Stomach (tissue), 9 donors: Measurements from ENCODE around the gene RBM7. TPM values are rescaled to one million over a fixed set of nuclear protein-coding genes. Genes with fewer than 3 reads are reported as not detected.

Experiments used
- DNase-seq, 2 donors: peaks; one replicate each; pipeline versions ENCODE4 v3.0.0 to v3.0.0-alpha.2; 2013 to 2019
- H3K27ac ChIP-seq, 5 donors: fragments of 200-600 bp in 4 of 5; sonication (generic) in 4 of 5; one replicate each; pipeline ENCODE4 v1.5.1; 2013 to 2019; ENCODE audit warnings: mild to moderate bottlenecking in 1 of 5, moderate library complexity in 1 of 5
- H3K27me3 ChIP-seq, 3 donors: fragments of 200-600 bp; sonication (generic); one replicate each; pipeline ENCODE4 v1.5.1; 2017 to 2019; ENCODE audit warnings: mixed run types in 1 of 3
- H3K36me3 ChIP-seq, 4 donors: fragments of 200-600 bp; sonication (generic); 1 replicate in 3 of 4; 2 replicates in 1 of 4; pipeline ENCODE4 v1.5.1; 2016 to 2019
- H3K4me1 ChIP-seq, 4 donors: fragments of 200-600 bp; sonication (generic); one replicate each; pipeline ENCODE4 v1.5.1; 2016 to 2019
- H3K4me3 ChIP-seq, 4 donors: fragments of 200-600 bp; sonication (generic) in 3 of 4; one replicate each; pipeline ENCODE4 v1.5.1; 2016 to 2019; ENCODE audit warnings: mild to moderate bottlenecking in 1 of 4
- H3K9me3 ChIP-seq, 4 donors: fragments of 200-600 bp; sonication (generic); one replicate each; pipeline ENCODE4 v1.5.1; 2016 to 2019
- EP300 ChIP-seq: sonication (generic); formaldehyde crosslinking; IDR thresholded peaks from one replicate; pipeline ENCODE4 v1.6.1; 2017; ENCODE audit warnings: antibody characterized with exemption
- POLR2A ChIP-seq, 4 donors: fragments of 450-650 bp; IDR thresholded peaks; one replicate each; pipeline ENCODE4 v1.6.1; 2016; ENCODE audit warnings: antibody characterized with exemption in 4 of 4, control low read depth in 2 of 4, mild to moderate bottlenecking in 1 of 4, moderate library complexity in 1 of 4
- POLR2AphosphoS5 ChIP-seq, 3 donors: sonication (generic); formaldehyde crosslinking; IDR thresholded peaks; one replicate each; pipeline ENCODE4 v1.6.1; 2016; ENCODE audit warnings: antibody characterized with exemption in 3 of 3
- WGBS, 5 donors: extraction: QIAGEN DNeasy Blood & Tissue Kit in 3 of 5; methylation state at CpG; one replicate each; pipeline versions ENCODE4 v1.1.5 to v1.1.7; 2013 to 2018; 5-methylcytosine and 5-hydroxymethylcytosine counted together
- intact Hi-C: fragments of 100-400 bp; cut with DNase I; formaldehyde crosslinking; loops from one replicate; pipeline ENCODE4 v1.15.1; 2023; ENCODE audit warnings: low total_unique reads
- polyA plus RNA-seq, 3 donors: library from polyadenylated mRNA; stranded (reverse); fragments of 200-250 nt; gene quantifications; one replicate each; pipeline ENCODE4 v1.2.3, GENCODE V29; 2013
- total RNA-seq, 5 donors: library from RNA; depleted of rRNA; stranded (reverse); fragments of >200 nt; gene quantifications; one replicate each; pipeline versions ENCODE4 v1.1.0 to v1.2.3, GENCODE V29; 2014 to 2016
- TF ChIP-seq, protein P1 (sequence below), 7 experiments: fragments of 450-650 bp in 4 of 7; fragments of 200-600 bp in 3 of 7; sonication (generic) in 3 of 7; IDR thresholded peaks; one replicate each; pipeline ENCODE4 v1.5.1; 2016 to 2019; ENCODE audit warnings: antibody characterized with exemption in 7 of 7, control low read depth in 2 of 7, mild to moderate bottlenecking in 1 of 7
- donor health status: healthy with polysubstance abuse.
- donor health status: Bipolar disorder and iron deficiency.
- donor health status: healthy.

The RBM7 gene
- total and polyA plus RNA-seq, 8 donors: 4.8 to 41.5 (median 17.4) TPM

DNA sequence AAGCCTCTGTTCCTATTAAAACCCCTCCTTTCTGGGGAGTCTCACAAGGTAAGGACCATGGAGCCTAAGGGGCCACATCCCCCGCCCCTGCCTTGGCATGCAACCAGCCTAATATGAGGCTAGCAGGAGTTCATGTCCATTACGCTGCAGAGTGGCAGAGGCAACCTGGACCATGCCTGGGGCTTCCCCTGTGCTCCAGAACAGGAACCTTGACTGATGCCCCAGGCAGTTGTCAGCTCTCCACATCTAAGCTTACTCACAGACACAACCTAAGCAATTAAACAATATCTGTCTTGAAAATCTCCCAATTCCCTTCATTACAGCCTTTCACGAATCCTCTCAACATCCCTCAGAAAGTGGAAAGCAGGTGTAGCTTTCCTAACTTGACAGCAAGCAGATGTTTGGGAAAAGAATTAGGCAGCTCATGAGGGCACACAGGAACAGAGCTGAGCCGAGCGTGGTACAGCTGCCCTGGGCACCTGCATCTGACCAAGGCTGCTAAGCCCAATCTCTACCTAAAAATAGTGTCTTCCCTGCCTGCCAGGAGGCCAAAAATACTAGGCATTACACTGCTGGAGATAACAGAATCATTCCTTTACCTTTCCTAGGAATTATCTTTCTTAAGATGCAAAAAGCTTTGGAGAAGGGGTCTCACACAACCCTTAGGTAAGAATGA is 20.9 kb upstream of the RBM7 start:
- Histone ChIP-seq H3K4me3 (no peak overlapping the region), H3K4me1 (no peaks in the 10 kb centered on the region), H3K27me3 (peaks cover 0 to 9% (median 0%) of the 10 kb centered on the region in 3 donors), H3K36me3 (no peaks in the 10 kb centered on the region), H3K27ac (no peak overlapping the region), H3K9me3 (no peaks in the 10 kb centered on the region)
- intact Hi-C loops: no loop called here
- 75 to 86% (median 85%) methylated on average over 5 of the region's 5 CpGs for WGBS, 5 donors
- TF ChIP-seq POLR2AphosphoS5 (IDR thresholded peaks at IDR 0.05): no peak
- TF ChIP-seq, protein P1, sequence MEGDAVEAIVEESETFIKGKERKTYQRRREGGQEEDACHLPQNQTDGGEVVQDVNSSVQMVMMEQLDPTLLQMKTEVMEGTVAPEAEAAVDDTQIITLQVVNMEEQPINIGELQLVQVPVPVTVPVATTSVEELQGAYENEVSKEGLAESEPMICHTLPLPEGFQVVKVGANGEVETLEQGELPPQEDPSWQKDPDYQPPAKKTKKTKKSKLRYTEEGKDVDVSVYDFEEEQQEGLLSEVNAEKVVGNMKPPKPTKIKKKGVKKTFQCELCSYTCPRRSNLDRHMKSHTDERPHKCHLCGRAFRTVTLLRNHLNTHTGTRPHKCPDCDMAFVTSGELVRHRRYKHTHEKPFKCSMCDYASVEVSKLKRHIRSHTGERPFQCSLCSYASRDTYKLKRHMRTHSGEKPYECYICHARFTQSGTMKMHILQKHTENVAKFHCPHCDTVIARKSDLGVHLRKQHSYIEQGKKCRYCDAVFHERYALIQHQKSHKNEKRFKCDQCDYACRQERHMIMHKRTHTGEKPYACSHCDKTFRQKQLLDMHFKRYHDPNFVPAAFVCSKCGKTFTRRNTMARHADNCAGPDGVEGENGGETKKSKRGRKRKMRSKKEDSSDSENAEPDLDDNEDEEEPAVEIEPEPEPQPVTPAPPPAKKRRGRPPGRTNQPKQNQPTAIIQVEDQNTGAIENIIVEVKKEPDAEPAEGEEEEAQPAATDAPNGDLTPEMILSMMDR (IDR thresholded peaks at IDR 0.05): no peak
- no peak for TF ChIP-seq EP300
- TF ChIP-seq POLR2A (IDR thresholded peaks at IDR 0.05): no peak
- DNase-seq: no peak

DNA sequence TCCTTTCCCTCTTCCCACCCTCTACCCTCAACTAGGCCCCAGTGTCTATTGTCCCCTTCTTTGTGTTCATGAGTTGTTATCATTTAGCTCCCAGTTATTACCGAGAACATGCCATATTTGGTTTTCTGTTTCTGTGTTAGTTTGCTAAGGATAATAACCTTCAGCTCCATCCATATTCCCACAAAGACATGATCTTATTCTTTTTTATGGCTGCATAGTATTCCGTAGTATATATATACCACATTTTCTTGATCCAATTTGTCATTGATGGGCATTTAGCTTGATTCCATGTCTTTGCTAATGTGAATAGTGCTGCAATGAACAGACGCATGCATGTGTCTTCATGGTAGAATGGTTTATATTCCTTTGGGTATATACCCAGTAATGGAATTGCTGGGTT is 18.0 kb upstream of the RBM7 start:
- Histone ChIP-seq H3K27me3 (peaks cover 0 to 9% (median 0%) of the 10 kb centered on the region in 3 donors), H3K27ac (no peak overlapping the region), H3K9me3 (no peaks in the 10 kb centered on the region), H3K4me3 (no peak overlapping the region), H3K36me3 (no peaks in the 10 kb centered on the region), H3K4me1 (no peaks in the 10 kb centered on the region)
- intact Hi-C loops: no loop called here
- no peak for DNase-seq
- WGBS, 5 donors: 63 to 95% (median 81%) methylated on average over 3 of the region's 3 CpGs
- TF ChIP-seq EP300 (no peak), POLR2A (IDR thresholded peaks at IDR 0.05) (no peak), POLR2AphosphoS5 (IDR thresholded peaks at IDR 0.05) (no peak)
- TF ChIP-seq, protein P1 (IDR thresholded peaks at IDR 0.05): no peak

DNA sequence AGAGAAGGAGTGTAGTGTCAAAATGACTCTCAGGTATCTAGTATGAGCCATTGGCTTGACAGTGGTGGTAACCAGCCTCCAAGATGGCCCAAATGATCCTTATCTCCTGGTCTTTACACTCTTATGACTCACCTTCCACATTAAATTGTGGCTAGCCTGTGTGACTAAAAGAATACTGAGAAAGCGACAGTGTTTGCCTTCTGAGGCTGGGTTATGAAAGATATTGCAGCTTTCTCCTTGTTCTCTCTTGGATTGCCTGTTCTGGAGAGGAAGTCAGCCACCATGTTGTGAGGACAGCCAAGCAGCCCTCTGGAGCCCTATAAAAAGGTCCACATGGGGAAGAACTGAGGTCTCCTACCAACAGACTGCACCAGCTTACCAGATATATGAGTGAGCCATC is 16.0 kb upstream of the RBM7 start:
- H3K4me1 ChIP-seq: no peaks in the 10 kb centered on the region
- H3K36me3 ChIP-seq: no peaks in the 10 kb centered on the region
- intact Hi-C loops: no loop called here
- H3K27ac ChIP-seq: no peak overlapping the region
- no peak for DNase-seq
- H3K27me3 ChIP-seq: peaks cover 0 to 5% (median 0%) of the 10 kb centered on the region in 3 donors
- 82 to 96% (median 95%) methylated on average over 1 of the region's 1 CpG for WGBS, 5 donors
- no peaks in the 10 kb centered on the region for H3K9me3 ChIP-seq
- TF ChIP-seq, protein P1 (IDR thresholded peaks at IDR 0.05): no peak
- TF ChIP-seq EP300: no peak
- no peak for TF ChIP-seq POLR2A (IDR thresholded peaks at IDR 0.05)
- no peak for TF ChIP-seq POLR2AphosphoS5 (IDR thresholded peaks at IDR 0.05)
- H3K4me3 ChIP-seq: no peak overlapping the region

DNA sequence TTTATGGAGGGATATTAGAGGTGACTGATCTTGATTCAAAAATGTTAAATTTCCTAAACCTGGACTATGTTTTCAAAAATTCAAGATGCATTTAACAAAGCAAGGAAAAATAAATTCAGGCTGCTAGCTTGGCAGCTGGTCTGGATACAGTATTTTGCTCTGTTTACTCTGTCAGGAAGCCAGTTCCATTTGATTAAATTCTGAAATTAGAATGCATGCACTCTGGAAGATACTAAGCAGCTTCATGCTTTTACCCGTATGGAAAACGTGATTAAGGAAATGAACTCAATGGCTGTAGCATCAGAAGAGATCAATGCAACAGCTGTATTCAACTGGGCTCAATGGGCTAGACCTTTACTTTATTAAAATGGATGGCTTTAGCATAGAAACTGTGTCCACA is 14.3 kb upstream of the RBM7 start:
- TF ChIP-seq POLR2AphosphoS5 (IDR thresholded peaks at IDR 0.05) (no peak), POLR2A (IDR thresholded peaks at IDR 0.05) (no peak), EP300 (no peak)
- TF ChIP-seq, protein P1 (IDR thresholded peaks at IDR 0.05): no peak
- intact Hi-C loops: no loop called here

More for the DNA sequence above, 14.3 kb upstream of the RBM7 start:
- H3K36me3 ChIP-seq: no peaks in the 10 kb centered on the region
- no peaks in the 10 kb centered on the region for H3K4me1 ChIP-seq
- no peak overlapping the region for H3K4me3 ChIP-seq
- no peaks in the 10 kb centered on the region for H3K9me3 ChIP-seq
- peak in 1 of 2 donors; percentile 17 for DNase-seq
- no peak overlapping the region for H3K27ac ChIP-seq
- WGBS, 5 donors: 18 to 51% (median 21%) methylated on average over 2 of the region's 2 CpGs
- peaks cover 0 to 4% (median 0%) of the 10 kb centered on the region in 3 donors for H3K27me3 ChIP-seq
